AG09309 (cell line): Measurements from ENCODE around the gene TNNT3.

Experiments used
- DNase-seq: peaks from one replicate; pipeline ENCODE4 v3.0.0-alpha.2; 2010; ENCODE audit warnings: low read depth
- H3K4me3 ChIP-seq: 2 replicates; pipeline ENCODE4 v1.5.1; 2011; ENCODE audit warnings: mild to moderate bottlenecking, low read depth, low read length, moderate library complexity; ENCODE audit not compliant: control insufficient read depth
- TF ChIP-seq, protein P1 (sequence below): IDR thresholded peaks from 2 replicates; pipeline ENCODE4 v1.5.1; 2011; ENCODE audit warnings: mild to moderate bottlenecking, low read depth, low read length, inconsistent platforms; ENCODE audit not compliant: insufficient read depth, control insufficient read depth; ENCODE audit errors: missing control alignments

The TNNT3 gene

GRCh38 chr11:1916132-1916985 lies 3.1 kb upstream of the TNNT3 start:
- H3K4me3 ChIP-seq = no peak overlapping the region
- DNase-seq = no peak
- TF ChIP-seq, protein P1, sequence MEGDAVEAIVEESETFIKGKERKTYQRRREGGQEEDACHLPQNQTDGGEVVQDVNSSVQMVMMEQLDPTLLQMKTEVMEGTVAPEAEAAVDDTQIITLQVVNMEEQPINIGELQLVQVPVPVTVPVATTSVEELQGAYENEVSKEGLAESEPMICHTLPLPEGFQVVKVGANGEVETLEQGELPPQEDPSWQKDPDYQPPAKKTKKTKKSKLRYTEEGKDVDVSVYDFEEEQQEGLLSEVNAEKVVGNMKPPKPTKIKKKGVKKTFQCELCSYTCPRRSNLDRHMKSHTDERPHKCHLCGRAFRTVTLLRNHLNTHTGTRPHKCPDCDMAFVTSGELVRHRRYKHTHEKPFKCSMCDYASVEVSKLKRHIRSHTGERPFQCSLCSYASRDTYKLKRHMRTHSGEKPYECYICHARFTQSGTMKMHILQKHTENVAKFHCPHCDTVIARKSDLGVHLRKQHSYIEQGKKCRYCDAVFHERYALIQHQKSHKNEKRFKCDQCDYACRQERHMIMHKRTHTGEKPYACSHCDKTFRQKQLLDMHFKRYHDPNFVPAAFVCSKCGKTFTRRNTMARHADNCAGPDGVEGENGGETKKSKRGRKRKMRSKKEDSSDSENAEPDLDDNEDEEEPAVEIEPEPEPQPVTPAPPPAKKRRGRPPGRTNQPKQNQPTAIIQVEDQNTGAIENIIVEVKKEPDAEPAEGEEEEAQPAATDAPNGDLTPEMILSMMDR = no peak

DNA sequence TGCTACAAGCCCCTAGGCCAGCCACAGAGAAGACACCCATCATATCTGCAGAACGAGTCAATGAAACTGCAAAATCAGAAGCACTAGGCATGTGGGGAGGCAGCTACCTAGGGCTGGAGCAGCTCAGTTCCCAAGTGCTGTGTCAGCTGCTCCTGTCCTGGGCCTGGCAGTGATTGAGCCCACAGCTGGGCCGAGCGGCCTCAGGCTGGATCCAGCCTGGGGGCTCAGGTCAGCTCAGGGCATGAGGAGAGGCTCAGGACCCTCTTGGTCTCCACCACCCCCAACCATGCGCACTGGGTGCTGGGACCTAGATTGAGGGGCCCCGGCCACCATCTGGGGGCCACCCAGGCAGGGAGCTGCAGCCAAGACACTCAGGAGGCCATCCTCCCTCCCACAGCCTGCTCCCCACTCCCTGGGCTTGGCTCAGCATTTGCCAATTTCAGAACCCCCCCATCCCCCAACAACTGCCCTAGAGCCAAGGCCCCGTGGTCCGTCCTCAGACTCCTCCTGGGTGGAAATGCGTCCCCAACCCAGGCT lies 2.4 kb upstream of the TNNT3 start:
- no peak for DNase-seq
- TF ChIP-seq, protein P1 = no peak
- H3K4me3 ChIP-seq = no peak overlapping the region

DNA sequence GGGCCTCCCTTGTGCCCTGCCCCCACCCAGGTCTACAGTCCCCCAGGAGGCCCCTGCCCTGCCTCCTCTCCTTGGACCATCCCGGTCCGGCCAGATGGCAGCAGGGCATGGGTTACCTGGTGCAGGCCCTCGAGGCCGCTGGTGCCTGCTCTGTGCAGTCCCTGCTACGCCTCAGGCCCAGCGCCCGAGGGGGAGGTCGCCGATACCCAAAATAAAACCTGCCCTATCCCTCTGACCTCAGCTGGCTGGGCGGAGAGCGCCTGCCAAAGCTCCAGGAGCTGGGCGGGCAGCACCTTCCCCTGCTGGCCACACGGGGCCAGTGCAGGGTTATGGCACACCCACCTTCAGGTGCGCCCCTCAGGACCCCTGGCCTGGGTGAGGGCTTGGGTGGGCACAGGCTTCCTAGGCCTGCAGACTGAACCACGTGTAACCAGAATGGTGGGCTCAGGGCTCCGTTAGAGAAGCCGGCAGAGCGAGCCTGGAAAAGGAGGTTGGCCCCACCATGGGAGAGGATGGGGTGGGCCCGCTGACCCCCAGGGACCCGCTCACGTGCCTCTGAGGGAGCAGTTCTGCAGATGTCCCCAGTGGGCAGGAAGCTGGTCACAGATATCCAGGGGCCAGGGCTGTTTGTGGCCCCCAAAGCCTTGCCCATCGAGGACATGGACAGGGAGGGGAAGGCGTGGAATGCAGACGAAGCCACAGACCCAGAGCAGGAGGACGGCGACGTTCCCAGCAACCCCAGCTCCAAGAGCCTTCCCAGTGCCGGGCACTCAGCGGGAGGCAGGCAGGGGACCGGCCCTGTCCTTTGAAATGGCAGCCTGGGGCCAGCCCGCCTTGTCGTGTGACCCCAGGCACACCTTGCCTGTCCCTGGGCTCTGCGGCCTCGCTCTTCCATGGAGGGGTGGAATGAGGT lies 1.7 kb upstream of the TNNT3 start:
- no peak overlapping the region for H3K4me3 ChIP-seq
- TF ChIP-seq, protein P1 = peak; percentile 39
- DNase-seq = no peak

GRCh38 chr11:1918436-1919315 lies 827 bp upstream of the TNNT3 start:
- H3K4me3 ChIP-seq = no peak overlapping the region
- no peak for DNase-seq
- TF ChIP-seq, protein P1 = peak; percentile 22

DNA sequence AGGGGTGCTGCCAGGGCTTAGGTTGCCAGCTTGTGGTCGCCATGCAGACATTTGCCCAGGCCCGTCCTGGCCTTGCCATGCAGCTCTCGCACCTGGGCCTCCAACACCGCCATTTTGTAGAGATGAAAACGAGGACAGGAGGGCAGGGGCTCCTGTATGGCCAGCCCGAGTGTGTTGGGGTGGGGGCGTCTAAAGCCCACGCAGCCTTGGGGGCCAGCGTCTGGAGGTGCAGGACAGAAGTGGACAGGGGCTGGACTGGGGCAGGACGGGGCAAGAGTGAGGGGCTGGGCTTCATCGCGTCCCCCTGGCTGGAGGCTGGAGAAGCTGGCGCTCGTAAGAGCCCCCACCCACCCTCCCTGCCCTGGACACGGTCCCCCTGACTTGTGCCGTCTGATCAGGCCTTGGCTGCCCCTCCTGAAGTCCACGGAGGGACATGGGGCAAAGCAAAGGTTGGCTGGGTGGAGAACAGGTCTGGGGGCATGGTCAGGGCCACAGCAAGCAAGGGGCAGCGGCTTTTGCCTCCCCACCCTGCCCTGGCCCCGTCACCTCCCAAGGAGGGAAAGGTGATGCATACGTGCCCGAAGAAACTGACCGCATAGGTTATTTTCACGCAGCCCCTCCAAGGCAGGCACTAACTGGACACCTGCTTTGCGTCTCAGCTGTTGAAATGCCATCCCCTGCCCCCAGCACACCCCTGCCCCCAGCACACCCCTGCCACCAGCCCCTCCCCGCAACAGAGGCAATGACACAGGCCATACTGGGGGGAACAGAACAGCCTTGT lies 815 bp downstream of the TNNT3 start:
- TF ChIP-seq, protein P1 = no peak
- DNase-seq = no peak
- no peak overlapping the region for H3K4me3 ChIP-seq
